ENCODE measurements around the gene HIC1.

DNA sequence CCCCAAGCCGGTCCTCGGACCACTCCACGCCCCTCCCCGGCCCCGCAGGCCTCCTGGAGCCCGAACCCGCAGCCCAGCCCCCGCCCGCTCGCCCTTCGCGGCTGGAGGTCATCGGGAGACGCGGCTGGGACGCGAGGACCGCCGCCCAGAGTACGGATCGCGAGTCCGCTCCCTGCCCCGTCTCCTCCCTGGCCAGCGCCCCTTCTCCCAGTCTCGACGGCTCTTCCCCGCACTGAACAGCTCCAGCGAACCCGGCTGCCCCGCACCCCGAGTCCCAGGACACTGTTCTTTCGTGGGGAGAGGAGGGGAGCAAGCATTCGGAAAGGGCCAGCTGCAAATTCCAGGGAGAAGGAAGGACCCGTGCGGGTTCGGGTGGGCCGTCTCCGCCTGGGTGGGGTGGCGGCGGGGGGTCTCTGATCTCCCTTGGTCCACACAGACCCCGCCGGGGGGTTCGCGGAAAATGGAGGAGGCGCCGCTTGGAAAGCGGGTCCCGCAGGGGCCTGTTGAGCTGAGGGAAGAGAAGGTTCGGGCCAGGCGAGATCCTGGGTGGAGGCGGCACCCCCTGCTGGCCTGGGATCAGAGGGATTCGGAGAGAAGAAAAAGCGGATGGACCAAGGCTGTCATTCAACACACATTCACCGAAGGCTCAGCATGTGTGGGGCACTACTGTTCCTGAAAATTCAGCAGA, 29.1 kb upstream of the HIC1 start:
- TF ChIP-seq, protein P1, sequence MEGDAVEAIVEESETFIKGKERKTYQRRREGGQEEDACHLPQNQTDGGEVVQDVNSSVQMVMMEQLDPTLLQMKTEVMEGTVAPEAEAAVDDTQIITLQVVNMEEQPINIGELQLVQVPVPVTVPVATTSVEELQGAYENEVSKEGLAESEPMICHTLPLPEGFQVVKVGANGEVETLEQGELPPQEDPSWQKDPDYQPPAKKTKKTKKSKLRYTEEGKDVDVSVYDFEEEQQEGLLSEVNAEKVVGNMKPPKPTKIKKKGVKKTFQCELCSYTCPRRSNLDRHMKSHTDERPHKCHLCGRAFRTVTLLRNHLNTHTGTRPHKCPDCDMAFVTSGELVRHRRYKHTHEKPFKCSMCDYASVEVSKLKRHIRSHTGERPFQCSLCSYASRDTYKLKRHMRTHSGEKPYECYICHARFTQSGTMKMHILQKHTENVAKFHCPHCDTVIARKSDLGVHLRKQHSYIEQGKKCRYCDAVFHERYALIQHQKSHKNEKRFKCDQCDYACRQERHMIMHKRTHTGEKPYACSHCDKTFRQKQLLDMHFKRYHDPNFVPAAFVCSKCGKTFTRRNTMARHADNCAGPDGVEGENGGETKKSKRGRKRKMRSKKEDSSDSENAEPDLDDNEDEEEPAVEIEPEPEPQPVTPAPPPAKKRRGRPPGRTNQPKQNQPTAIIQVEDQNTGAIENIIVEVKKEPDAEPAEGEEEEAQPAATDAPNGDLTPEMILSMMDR (conservative IDR thresholded peaks at IDR 0.05; ENCODE audit: low read length) = peak; percentile 54
- no peak for TF ChIP-seq EZH2phosphoT487 (IDR thresholded peaks at IDR 0.05; ENCODE audit: borderline replicate concordance, low read depth, low read length)

Data from OCI-LY7 (cell line).